ENCODE results near the gene KRTAP6-2.

The KRTAP6-2 gene

DNA sequence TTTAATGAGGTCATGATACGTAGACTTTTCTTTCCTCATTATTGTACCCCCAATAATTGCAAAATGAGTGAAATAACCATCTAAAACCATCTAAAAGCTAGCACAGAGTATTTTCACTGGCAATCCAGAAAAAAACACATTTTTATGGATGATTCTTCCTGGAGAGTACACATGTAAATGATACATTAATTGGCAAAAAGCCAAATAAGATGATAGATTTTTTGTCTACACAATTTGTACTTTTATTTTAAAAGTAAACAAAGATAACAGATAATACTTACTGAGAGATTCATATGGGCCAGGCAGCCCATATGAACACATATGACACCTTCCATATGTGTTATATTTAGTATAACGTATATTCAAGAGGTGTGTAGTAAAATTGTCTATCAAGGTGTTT lies 35.1 kb downstream of the KRTAP6-2 start:
- DNase-seq = no peak

GRCh38 chr21:30563072-30563471 lies 35.6 kb downstream of the KRTAP6-2 start:
- no peak for DNase-seq

- no peak for DNase-seq
These were observed 36.7 kb downstream of the KRTAP6-2 start for GRCh38 chr21:30561957-30562356.

- no peak for DNase-seq
These were observed 37.3 kb downstream of the KRTAP6-2 start, which contains the start of gene KRTAP19-7 for GRCh38 chr21:30561264-30561895. Gene KRTAP19-7 (minus strand): TSS chr21:30561314. CDS start chr21:30561289, 25 bp downstream.

DNA sequence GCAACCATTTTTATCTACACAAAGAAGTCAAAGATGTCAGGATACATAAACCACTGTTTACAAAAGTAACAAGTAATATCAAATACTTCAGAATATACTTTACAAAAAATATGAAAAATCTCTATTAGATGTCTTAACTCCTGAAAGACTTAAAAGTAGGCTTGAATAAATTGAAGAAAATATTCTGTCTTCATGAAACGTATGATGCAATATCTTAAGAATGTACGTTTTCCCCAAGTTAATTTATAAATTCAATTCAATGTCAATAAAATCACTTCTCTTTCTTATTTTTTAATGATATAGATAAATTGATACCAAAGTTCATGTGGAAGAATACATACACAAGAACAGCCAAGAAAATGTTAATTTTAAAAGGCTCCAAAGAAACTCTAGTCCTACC lies 43.6 kb downstream of the KRTAP6-2 start:
- DNase-seq = no peak

- no peak for DNase-seq
These were observed 45.9 kb downstream of the KRTAP6-2 start for GRCh38 chr21:30552782-30553181.
